IPS-11a (cell line): ENCODE measurements around the gene TECR.
A peak's percentile ranks its signal among the peaks of the same experiment; 100 is the strongest.

Source experiments
- H3K4me3 ChIP-seq: one replicate; pipeline ENCODE4 v1.5.1; 2013; ENCODE audit warnings: low read depth, low read length, control low read depth

Gene TECR

DNA sequence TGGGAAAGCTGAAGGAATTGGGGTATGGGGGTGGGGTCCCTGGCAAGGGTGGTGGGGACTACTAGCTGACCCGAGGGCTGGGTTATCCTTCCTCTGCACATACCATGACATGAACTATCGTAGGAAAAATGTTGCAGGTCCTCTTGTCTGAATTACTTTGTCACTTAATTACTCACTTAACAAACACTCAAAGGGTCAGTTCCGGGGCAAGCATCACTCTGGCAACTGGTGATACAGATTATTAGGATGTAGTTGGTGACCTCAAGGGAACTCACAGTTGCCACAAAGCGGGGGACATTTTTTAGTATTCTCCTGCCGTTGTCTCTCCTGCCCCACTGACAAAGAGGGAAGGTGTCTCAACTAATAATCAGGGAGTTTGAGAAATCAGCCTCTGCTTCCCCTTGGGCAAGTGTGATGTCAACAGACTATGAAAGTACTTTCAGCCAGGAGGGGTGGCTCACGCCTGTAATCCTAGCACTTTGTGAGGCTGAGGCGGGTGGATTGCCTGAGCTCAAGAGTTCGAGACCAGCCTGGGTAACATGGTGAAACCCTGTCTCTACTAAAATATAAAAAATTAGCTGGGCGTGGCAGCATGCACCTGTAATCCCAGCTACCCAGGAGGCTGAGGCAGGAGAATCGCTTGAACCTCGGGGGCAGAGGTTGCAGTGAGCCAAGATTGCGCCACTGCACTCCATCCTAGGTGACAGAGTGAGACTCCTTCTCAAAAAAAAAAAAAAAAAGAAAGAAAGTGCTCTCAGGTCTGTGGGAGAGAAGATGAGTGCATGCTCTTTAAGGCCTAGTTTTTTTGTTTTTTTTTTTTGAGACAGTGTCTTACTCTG lies 21.5 kb upstream of the TECR start:
- no peak overlapping the region for H3K4me3 ChIP-seq

DNA sequence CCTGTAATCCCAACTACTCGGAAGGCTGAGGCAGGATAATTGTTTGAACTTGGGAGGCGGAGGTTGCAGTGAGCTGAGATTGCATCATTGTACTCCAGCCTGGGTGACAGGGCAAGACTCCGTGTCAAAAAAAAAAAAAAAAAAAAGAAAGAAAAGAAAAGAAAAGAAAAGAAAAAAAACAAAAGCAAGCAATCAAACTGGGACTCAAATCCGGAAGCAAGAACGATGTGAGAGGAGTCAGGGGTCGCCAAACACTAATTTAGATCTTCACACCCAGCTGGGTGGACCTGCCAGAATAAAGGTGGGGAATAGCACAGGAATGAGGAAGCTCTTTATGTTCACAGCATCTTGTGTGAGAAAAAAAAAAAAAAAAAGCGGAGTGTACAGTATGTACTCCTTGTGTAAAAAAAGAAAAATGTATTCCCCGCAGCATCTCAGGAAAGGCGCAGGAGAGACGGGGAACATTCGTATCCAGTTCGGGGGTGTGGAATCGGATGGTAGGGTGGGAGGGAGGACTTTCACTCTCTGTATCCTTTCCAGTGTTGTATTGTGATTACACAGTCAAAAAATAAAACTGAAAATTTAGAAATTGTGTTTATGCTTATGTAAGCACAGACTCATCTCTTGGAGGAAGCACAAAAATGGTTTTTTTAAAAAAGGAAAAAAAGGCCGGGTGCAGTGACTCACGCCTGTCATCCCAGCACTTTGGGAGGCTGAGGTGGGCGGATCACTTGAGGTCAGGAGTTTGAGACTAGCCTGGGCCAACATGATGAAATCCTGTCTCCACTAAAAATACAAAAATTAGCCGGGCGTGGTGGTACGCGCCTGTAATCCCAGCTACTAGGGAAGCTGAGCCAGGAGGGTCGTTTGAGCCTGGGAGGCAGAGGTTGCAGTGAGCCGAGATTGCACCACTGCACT lies 18.8 kb upstream of the TECR start:
- H3K4me3 ChIP-seq, result no peak overlapping the region

DNA sequence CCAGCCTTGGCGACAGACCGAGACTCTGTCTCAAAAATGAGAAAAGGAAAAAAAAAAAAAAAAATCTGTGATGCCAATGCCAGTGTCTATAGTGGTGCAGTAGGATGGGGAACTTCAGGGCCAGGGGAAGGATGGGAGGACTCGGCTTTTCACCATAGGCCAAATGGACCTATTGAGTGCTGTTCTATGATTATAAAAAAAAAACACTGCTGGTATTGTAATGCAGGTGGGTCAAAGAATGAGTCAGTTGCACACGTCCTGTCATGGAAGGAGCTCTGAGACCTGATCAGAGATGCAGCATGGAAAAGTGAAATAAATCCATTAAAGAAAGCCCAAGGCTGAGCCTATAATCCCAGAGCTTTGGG lies 18.2 kb upstream of the TECR start:
- no peak overlapping the region for H3K4me3 ChIP-seq

DNA sequence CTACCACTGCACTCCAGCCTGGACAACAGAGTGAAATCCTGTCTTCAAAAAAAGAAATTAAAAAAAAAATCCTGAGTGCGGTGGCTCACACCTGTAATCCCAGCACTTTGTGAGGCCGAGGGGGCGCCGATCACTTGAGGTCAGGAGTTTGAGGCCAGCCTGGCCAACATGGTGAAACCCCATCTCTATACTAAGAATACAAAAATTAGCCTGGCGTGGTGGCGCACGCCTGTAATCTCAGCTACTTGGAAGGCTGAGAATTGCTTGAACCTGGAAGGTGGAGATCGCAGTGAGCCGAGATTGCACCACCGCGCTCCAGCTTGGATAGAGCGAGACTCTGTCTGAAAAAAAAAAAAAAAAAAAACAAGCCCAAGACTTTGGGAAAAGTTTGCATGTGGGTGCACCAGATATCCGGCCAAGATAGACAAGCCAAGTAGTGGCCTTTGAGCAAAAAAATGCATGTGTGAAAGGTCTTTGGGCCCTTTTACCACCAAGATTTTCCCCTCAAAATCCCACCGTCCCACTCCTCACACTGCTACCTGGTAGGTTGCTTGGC lies 16.9 kb upstream of the TECR start:
- no peak overlapping the region for H3K4me3 ChIP-seq

DNA sequence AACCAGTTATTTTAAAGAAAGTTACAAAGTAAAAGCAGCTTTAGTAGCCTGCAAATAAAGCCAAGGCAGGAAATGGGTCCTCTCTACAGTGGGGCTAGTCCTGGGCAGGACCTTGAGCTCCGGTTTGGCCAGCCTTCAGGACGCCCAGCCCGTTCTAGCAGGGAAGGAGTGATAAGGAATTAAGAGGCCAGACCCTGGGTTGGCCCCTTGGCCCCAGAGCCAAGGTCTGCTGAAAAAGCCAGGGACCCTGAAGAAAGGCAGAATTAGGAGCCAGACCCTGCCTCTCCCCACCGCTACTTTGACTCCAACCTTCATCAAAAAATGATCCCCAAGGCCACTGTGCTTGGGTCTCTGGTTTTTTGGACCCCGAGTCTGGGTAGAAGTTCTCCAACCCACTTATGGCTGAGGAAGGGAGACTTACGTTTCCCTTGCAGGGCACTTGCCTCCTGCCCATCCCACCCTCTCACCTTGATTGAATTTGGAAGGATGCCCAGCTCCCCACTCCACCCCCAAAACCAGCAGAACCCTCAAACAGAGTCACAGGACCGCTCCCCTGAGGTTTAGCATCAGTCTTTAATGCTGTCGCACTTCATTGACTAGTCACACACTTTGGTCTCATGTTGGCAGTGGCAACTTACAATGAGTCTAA lies 15.1 kb upstream of the TECR start:
- no peak overlapping the region for H3K4me3 ChIP-seq

DNA sequence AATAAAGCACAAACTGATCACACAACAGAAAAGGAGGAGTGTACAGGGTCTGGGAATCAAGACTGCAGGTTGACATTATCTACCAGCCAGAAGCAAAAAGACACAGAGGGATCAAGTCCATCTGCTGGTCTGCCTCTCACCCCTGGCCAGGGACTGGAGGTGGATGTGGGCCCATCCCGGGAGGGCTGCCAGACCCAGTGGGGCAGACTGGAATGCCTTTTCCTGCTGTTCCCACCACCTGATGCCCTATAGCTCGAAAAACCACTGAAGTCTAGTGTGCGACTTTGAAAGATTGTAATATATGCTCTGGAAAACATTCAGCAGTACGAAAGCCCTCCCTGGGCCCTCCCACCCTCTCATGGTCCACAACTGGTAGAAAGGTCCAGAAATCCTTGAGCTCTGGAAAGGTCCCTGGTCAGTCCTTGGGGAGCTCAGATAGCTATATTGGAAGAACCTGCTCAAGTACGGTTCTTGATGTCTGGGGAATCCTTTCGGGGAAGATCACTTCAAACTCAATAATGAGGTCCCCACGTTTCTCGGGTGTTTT lies 13.8 kb upstream of the TECR start:
- H3K4me3 ChIP-seq, result no peak overlapping the region

DNA sequence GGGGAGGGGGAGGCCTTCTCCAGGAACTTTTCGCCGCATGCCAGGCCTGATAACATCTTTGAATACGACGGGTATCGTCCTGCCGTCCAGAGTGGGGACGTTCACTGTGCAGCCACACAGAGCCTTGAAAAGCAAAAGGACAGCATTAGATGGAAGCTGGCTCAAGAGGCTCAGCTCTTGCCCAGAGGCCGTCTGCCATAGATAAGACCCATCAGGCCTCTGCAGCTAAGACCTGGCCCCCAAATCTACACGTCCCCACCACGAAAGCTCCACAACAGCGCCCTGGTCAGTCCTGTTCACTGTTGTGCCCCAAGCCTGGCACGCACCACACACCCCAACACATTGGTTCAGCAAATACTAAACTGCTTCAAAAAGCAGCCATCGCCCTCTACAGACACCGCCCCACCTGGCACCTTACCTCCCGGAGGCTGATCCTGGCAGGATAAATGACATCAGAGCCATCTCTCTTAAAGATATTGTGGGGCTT lies 13.3 kb upstream of the TECR start:
- H3K4me3 ChIP-seq, result no peak overlapping the region

DNA sequence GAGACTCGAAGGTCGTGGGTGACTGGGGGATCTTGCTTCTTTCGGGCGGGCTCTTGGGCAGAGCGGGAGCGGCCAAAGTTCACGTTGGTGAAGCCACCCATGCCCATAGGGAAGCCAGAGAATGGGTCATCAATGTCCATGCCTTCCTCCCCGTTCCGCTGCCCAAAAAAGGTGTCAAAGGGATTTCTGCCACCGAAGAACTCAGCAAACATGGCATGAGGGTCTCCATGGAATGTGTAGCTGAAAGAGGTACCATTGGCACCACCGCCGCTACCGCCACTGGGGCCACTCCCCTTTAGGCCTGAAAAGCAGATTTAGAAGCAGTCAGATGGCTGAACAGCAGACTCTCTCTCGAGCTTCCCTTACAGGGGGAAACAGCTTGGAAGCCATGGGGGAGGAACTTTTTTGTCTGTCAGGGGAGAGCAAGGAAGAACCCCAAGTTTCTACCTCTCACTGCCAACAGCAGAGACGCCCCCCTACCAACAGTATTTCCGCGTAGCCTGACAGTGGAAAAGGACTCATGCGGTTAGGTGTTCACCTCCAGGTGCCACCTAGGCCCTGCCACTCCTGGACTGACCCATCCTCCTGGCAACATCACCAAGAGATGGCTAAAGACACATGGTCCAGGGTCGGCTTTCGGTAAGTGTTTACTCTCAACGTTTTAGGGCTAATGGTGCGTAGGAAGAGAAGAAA lies 12.5 kb upstream of the TECR start:
- peak overlapping the region; percentile 85 for H3K4me3 ChIP-seq

DNA sequence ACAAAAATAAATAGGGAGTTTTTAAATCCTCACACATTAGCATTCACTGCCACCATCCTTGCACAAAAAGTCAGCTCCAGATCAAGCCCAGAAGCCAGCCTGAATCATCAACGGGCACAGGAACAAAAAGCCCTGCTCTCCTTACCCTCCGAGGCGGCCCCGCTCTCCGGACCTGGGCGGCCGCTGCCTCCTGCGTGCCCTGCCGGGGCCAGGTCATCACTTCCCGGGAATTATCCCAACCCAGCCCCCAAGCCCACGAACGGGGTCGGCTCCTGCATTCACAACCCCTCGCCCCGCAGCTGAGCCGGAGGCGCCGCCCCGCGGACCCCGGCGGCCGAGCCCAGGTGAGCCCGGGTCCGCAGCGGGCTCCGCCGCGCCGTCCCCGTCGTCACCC lies 12.0 kb upstream of the TECR start:
- H3K4me3 ChIP-seq, result peak overlapping the region; percentile 85

DNA sequence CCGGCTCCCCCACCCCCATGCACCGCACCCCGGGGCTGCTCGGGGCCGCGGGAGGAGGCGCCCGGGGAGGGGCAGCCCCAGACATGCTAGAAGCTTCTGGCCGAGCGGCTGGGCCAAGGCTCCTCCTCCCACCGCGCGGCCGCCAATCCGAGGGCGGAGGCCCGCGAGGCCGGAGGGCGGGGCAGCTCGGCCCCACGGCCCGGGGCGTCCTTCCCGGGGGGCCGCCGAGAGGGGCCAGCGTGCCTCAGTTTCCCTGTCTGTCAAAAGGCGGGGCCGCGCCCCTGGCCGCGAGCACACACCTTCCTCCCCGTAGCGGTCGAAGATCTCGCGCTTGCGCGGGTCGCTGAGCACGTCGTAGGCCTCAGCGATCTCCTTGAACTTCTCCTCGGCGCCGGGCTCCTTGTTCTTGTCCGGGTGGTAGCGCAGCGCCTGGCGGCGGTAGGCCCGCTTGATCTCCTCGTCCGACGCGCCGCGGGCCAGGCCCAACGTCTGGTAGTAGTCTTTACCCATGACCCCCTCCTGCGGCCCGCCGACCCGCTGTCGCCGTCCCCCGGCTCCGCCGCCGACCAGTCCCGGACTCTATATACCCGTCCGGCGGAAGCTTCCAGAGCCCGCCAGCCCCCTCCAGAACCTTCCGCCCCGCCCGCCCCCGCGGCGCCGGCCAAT lies 11.4 kb upstream of the TECR start, which contains the start of gene DNAJB1:
DNAJB1 (minus strand) TSS at position 558 of the 666 bp plus-strand sequence; CDS start at position 510, 48 bp downstream.
- peak within 1 kb of the TSS; percentile 85 for H3K4me3 ChIP-seq

DNA sequence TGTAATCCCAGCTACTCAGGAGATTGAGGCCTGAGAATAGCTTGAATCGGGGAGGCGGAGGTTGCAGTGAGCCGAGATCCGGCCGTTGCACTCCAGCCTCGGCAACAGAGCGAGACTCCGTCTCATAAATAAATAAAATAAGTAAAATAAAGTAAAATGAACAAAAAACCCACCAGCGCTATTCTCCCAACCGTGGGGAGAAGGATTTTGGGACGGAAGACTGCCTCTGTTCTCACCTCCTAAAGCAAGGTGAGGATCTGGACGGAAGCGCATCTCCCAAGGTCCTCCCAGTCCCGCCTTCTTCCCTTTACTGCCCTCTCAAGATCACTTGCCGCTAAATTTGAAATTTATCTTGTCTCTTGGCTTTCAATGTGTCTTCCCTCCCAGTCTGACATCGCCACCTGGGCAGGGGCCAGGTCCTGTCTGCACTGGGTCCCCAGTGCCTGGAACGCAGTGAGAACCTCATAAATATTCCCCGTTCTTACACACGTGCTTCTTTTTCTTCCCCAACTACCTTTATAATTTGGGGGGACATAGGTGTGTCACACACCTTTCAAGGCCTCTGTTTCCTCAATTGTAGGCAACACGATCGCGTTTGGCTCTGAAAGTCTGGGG lies 10.0 kb upstream of the TECR start:
- no peak overlapping the region for H3K4me3 ChIP-seq

DNA sequence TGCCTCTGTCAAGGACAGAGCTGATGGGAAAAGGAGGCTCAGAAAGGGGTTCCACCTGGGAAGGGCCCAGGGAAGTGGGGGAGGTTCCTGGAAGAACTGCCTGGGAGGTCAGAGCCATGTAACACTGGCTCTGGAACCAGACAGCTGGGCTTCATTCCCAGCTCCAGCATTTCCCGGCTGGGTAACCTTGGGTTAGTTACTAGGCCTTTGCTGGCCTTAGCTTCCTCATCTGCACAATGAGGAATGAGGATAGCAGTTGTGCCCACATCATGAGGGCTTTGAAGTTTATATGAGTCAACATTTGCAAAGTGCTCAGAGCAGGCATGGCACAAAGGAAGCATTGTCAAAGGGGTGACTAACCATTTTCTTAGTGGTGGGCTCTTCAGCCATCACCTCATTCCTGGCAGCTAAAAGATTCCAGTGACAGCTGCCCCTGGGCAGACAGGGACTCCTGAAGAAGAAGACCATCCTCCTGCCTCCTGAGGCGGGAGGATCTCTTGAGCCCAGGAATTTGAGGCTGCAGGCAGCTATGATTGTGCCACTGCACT lies 9.5 kb upstream of the TECR start:
- no peak overlapping the region for H3K4me3 ChIP-seq

DNA sequence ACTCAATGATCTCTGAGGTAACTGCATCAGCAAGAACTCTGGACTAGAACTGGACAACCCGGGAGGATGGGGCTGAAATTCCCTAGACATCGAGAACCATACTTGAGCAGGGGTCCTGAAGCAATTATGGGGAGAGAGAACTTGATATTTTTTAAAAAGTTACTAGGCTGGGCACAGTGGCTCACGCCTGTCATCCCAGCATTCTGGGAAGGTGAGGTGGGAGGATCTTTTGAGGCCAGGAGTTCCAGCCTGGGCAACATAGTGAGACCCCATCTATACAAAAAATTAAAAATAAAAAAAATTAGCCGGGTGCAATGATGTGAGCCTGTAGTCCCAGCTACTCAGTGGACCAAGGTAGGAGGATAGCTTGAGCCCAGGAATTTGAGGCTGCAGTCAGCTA lies 8.9 kb upstream of the TECR start:
- H3K4me3 ChIP-seq, result no peak overlapping the region

DNA sequence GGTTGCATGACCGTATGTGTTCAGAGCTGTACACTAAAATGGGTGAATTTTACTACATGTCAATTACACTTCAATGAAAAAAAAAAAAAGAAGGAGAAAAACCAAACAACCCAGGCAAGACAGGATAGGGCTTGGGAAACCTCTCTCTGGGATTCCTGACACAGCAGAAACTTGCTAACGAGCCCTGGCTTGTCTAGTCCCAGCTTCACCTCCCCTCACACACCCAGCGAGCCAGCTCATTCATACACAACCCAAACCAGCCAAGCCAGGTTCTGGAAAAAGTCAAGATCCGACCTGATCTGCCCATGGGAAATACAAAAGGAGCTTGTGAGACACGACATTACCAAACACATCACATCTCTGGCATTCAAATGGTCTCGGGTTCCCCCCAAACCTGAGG lies 3.7 kb upstream of the TECR start:
- no peak overlapping the region for H3K4me3 ChIP-seq

DNA sequence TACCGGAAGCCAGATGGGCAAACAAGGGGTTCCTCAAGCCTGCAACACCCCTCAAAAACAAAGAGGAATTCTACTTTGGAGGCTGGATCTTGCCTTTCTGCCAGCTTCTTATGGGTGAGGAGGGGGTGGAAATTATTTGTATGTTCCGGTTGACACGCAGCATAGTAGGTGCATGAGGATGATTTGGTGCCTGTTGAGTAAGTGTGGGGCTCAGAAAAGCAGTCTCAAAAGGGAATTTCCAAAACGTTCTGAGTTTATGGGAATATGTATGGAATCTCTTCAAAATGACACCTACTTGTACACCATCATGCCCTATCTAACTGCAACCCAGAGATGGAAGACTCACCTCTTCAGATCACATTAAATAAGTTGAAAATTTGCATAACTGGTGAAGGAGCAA lies 3.0 kb upstream of the TECR start:
- no peak overlapping the region for H3K4me3 ChIP-seq

DNA sequence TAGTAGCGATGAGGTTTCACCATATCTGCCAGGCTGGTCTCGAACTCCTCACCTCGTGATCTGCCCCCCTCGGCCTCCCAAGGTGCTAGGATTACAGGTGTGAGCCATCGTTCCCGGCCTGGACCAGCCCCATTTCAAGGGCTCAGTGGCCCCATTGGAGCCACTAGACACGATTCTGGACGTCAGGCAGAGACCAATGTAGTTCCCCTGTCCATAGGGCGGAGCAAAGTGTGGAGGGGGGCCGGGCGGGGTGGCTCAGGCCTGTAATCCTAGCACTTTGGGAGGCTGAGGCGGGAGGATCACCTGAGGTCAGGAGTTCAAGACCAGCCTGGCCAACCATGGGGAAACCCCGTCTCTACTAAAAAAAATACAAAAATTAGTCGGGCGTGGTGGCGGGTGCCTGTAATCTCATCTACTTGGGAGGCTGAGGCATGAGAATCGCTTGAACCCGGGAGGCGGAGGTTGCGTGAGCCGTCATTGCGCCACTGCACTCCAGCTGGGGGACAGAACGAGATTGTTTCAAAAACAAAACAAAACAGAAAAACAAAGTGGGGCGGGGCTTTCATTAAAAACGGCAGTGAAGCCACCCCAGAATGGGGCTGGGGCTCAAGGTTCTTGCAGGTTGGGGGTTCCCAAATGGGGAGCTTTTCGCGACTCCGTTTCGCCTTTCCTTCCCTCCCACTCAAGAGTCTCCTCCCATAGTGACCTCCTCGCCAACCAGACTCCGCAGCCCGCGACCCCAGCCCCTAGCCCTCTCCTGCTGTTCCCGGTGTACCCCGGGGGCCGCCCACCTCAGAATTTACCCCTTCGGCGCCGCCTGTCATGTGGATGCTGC lies 758 bp upstream of the TECR start:
- H3K4me3 ChIP-seq, result peak overlapping the region; percentile 39

DNA sequence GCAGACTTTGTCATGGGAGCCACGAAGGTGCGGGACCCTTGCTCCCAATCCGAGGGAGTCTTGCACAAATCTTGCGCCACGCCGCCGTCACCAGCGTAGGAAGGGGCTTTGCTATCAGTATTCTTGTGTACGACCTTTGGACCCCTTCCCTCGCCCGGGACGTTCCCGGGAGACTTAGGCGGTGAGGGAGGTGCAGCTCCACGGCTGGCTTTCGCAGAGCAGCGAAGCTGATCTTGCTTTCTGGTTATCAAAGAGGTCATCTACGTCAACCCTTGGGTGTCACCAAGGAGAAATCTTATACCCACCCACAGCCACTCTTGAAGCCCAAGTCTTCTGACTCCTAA lies 583 bp downstream of the TECR start:
- H3K4me3 ChIP-seq, result peak overlapping the region; percentile 99

DNA sequence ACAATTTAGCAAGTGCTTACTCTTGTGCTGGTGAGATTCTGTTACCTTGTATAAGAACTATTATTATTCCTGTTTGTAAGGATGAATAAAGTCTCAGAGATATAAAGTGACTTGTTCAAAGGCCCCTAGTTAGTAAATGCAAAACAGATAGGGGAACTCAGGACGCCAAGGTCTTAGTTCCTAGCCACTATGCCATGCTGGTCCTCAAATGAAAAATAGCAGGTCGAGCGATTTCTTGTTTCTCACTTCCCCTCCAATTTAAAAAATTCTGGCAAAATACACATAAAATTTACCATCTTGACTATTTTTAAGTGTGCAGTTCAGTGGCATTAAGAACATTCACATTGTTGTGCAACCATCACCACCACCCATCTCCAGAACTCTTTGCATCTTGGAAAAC lies 1.1 kb downstream of the TECR start:
- H3K4me3 ChIP-seq, result peak overlapping the region; percentile 99
